Activated CD4-positive, alpha-beta T cell treated with anti-CD3 and anti-CD28 coated beads for 48 hours (primary cell): ENCODE data around the gene GPR18.
A peak's percentile ranks its signal among the peaks of the same experiment; 100 is the strongest.

Experiments used
- DNase-seq: peaks from one replicate; pipeline ENCODE4 v3.0.0-alpha.2; 2020

Gene GPR18

GRCh38 chr13:99290894-99291293, 32.7 kb upstream of the GPR18 start:
- DNase-seq: peak; percentile 48

GRCh38 chr13:99289674-99290337, 31.6 kb upstream of the GPR18 start:
- peak; percentile 73 for DNase-seq

GRCh38 chr13:99289271-99289670, 31.1 kb upstream of the GPR18 start:
- DNase-seq: no peak

GRCh38 chr13:99288089-99288488, 29.9 kb upstream of the GPR18 start:
- DNase-seq: peak; percentile 81

GRCh38 chr13:99287551-99287950, 29.4 kb upstream of the GPR18 start:
- no peak for DNase-seq

GRCh38 chr13:99285432-99286182, 27.4 kb upstream of the GPR18 start:
- DNase-seq: no peak

- DNase-seq: no peak
These were observed 24.4 kb upstream of the GPR18 start for GRCh38 chr13:99282264-99283231.

- peak; percentile 62 for DNase-seq
These were observed 23.7 kb upstream of the GPR18 start for GRCh38 chr13:99281811-99282263.

- no peak for DNase-seq
These were observed 22.0 kb upstream of the GPR18 start for GRCh38 chr13:99280166-99280565.

GRCh38 chr13:99279637-99280036, 21.5 kb upstream of the GPR18 start:
- DNase-seq: no peak

- DNase-seq: no peak
These were observed 20.7 kb upstream of the GPR18 start for GRCh38 chr13:99278843-99279242.

GRCh38 chr13:99278200-99278599, 20.0 kb upstream of the GPR18 start:
- no peak for DNase-seq

GRCh38 chr13:99277629-99278028, 19.4 kb upstream of the GPR18 start:
- no peak for DNase-seq

- no peak for DNase-seq
These were observed 18.5 kb upstream of the GPR18 start for GRCh38 chr13:99276706-99277105.

- DNase-seq: peak; percentile 48
These were observed 16.9 kb upstream of the GPR18 start for GRCh38 chr13:99275093-99275469.

GRCh38 chr13:99273128-99273527, 14.9 kb upstream of the GPR18 start:
- DNase-seq: no peak

- no peak for DNase-seq
These were observed 14.3 kb upstream of the GPR18 start for GRCh38 chr13:99272481-99272880.

- no peak for DNase-seq
These were observed 13.1 kb upstream of the GPR18 start for GRCh38 chr13:99271249-99271648.

- no peak for DNase-seq
These were observed 12.3 kb upstream of the GPR18 start for GRCh38 chr13:99270518-99270917.

GRCh38 chr13:99269627-99270241, 11.6 kb upstream of the GPR18 start:
- no peak for DNase-seq

- no peak for DNase-seq
These were observed 10.6 kb upstream of the GPR18 start for GRCh38 chr13:99268822-99269221.

- DNase-seq: no peak
These were observed 9.7 kb upstream of the GPR18 start for GRCh38 chr13:99267927-99268326.

- DNase-seq: no peak
These were observed 8.6 kb upstream of the GPR18 start for GRCh38 chr13:99266827-99267226.
